Subcutaneous adipose tissue (tissue), 4 donors: ENCODE data around the gene SCN3A. TPM values are rescaled to one million over a fixed set of nuclear protein-coding genes. Genes with fewer than 3 reads are reported as not detected.

Source experiments
- CTCF ChIP-seq: fragments of 450-650 bp; IDR thresholded peaks from one replicate; pipeline ENCODE4 v1.5.1; 2016; ENCODE audit warnings: low read depth, mild to moderate bottlenecking, control low read depth, antibody characterized with exemption, moderate library complexity
- total RNA-seq, 4 donors: library from RNA; depleted of rRNA; stranded (reverse); fragments of >200 nt; gene quantifications; one replicate each; pipeline ENCODE4 v1.1.0, GENCODE V29; 2016

Gene SCN3A
- total RNA-seq, 4 donors from 2014 or later = 0.38 to 2.6 (median 0.66) TPM

GRCh38 chr2:165070076-165070475 lies 133.8 kb downstream of the SCN3A start:
- no peak for TF ChIP-seq CTCF

- no peak for TF ChIP-seq CTCF
These were observed 134.7 kb downstream of the SCN3A start for GRCh38 chr2:165069151-165069550.

- TF ChIP-seq CTCF = no peak
These were observed 135.4 kb downstream of the SCN3A start for GRCh38 chr2:165068487-165068757.

GRCh38 chr2:165067643-165068486 lies 136.0 kb downstream of the SCN3A start:
- no peak for TF ChIP-seq CTCF

- TF ChIP-seq CTCF = no peak
These were observed 139.1 kb downstream of the SCN3A start for GRCh38 chr2:165064743-165065142.

- no peak for TF ChIP-seq CTCF
These were observed 143.4 kb downstream of the SCN3A start for GRCh38 chr2:165060411-165060810.

GRCh38 chr2:165058476-165059265 lies 145.2 kb downstream of the SCN3A start:
- no peak for TF ChIP-seq CTCF
